CD4-positive, alpha-beta T cell treated with Interleukin-17A for 1 hour (primary cell): ENCODE results near the gene FH.

ENCODE experiments used
- DNase-seq: peaks from one replicate; pipeline ENCODE4 v3.0.0-alpha.2; 2020

FH gene

DNA sequence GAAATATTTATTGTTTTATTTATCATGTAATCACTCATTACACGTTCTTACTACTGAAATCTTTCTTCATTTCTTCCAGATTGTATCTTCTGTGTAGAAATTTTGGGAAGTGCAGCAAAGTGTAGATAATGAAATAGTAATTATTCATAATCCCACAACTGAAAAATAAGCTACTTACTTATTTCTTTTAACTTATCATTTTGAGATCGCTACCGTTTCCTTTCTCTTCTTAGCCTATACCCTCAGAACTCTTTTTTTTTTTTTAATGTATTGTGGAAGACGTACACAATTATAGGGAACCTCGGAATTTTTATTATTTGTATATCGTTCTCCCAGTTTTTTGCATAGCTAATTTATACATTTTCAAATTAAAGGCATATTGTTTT, 518 bp upstream of the FH start:
- no peak for DNase-seq

DNA sequence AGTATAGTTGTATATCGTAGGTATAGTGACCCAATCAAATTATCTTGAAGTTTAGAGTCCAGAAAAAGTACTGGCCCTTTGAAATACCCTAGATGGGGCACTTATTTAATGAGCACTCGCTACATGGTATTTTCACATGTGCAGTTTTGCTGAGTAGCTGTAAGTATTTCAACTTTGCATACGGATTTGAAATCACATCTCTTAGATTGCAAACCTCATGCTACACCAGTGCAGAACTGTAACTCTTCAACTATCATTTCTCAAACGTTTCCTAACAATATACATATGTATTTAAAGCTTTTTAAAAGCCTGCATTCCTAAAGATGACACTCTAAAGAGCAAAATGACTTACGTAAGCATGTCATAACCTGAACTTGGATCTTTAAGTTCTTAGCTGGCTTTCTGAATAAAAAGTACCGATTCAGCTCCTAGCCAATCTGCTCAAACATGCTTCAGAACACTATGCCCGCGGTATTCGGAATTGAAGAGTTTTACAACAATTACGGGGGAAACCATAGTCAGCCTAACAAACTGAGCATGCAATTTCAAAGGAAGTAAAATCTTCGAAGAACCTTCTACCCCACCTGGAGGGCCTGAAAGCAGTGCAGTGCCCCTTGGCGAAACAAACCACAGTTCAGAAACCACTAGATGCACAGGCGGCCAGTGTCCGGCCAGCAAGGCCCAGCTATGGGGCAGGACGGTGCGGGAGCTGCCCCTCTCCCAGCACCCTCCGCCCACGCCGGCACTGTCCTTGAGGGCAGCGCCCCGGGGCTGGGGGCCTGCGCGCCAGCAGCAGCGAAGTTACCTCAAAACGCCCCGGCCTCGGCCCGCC, 863 bp downstream of the FH start:
- DNase-seq: peak; percentile 16

- no peak for DNase-seq
These were observed 6.2 kb downstream of the FH start for GRCh38 chr1:241513378-241513777.

GRCh38 chr1:241507189-241507863, 12.2 kb downstream of the FH start:
- DNase-seq: no peak

- DNase-seq: no peak
These were observed 16.1 kb downstream of the FH start for GRCh38 chr1:241503444-241503843.

DNA sequence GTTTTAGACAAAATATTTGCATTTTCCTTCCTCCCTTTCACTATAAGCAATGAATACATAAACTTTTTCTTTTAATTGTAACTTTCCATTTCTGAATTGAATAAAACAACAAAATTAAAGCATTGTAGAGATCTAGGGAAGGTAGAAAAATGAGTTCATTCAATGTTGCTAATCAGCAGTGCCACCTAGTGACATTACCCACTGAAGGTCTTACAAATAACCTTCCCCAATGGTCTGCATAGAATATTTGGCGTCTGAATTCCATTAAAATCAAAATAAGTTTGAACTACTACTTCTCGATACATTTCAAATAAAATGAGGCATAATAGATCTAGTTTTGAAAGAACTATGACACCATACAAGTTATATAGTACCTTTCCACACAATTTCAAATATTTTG, 19.6 kb downstream of the FH start:
- no peak for DNase-seq

- no peak for DNase-seq
These were observed 23.8 kb downstream of the FH start for GRCh38 chr1:241495741-241496140.

DNA sequence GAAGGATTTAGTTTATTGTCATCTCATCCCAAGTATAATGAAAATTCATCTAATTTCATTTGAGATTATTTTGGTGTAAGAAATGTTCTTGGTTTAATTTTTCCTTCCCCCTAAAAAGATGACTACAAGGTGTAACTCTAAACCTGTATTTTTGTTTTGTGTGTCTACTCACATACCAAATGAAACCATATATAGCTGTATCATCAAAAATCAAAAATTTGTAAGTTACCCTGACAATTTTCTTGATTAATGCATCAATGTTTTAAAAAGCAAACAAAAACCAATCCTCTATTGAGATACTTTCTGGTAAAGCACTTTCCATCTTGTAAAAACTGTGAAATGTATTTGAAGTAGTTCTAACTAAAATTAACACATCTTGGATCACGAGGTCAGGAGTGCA, 30.8 kb downstream of the FH start:
- DNase-seq: no peak

DNA sequence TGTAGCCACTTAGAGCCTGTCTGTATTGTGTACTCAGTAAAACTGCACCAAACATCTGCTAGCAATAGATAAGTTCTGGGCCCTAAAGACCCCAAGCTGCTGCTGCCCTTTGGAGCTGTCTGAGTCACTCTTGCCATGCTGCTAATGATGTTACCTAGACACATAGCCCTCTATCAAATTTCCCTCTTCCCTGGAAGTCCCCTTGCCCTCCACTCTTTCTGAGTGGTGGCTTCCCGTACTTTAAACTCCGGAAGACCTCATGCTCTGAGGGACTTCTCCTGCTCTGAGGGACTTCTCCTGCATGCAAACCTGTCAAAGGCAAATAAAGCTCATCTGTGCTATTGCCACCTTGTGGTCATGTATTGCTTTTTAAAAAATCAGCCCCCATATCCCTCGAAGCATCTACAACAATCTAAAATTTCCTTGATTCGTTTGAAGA, 34.0 kb downstream of the FH start:
- no peak for DNase-seq

DNA sequence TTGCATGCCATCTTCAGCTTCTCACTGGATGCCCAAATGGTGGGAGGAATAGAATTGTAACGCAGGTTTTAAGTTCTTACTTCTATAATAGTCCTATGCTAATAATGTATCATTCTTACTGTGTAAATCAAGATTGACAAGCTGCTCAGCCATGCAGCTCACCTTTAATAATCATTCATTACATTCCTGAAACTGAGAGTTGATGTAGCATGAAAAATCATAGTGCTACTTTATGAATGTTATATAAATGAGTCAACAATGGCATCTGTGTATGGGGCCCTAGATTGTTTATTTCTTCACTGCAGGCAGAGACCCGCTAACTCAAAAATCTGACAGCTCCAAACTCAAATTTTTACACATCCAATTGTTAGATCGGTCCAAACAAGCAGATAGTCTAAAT, 34.4 kb downstream of the FH start:
- DNase-seq: no peak

DNA sequence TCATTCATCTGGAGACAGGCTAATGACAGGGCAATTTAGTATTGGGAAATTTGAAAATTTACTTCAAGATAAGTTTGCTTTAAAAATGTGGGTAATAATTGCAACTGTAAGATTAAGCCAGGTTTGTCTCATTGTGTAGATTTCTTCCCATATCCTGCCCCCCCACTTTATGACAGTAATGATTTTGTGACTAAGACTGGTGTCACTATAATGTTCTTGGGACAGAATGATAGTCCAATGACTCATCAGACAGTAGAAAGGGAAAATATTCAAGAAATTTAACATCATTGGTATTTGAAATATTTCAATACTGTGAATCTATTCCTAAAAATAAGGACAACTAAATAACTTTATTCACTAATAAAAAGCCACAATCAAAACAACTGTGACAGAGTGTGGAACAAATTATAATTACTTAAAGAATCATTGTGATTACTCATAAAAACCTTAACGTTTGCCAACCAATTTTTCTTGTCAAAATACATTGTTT, 36.7 kb downstream of the FH start:
- no peak for DNase-seq

DNA sequence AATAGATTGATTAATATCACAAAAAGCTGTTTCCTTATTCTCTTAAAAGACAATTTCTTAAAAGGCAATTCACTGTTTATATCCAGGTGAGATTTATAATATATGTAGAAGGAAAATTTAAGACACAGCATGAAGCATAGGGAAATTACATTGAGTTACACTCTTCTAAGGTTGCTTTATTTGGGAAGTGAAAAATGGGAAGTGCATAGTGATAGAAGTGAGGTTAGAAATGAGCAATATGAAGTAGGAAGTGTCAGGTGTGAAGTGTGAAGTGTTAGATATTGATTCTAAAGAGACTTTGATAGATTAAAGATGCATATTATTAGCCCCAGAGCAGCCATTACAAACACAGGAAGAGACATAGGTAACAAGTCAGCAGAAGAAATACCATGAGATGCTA, 40.3 kb downstream of the FH start:
- no peak for DNase-seq

DNA sequence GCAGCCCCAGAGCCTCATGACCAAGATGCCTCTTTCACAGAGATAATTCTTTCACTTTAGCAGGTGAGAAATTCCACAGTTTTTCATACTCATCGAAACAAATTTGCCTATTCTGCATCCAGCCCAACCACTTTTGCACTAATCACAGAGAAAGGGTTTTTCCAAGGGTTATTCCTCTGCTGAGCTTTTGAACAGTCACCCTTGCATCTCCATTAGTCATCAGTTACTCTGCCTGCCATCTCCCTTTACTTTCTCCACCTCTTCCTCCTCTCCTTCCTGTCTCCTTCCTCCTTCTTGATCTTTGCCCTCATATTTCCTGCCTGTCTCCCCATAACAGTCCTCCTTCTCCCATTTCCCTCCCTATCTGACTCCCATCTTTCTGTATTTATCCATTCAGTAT, 43.9 kb downstream of the FH start:
- no peak for DNase-seq

- no peak for DNase-seq
These were observed 46.5 kb downstream of the FH start for GRCh38 chr1:241473026-241473425.

- DNase-seq: no peak
These were observed 48.5 kb downstream of the FH start for GRCh38 chr1:241470908-241471590.

DNA sequence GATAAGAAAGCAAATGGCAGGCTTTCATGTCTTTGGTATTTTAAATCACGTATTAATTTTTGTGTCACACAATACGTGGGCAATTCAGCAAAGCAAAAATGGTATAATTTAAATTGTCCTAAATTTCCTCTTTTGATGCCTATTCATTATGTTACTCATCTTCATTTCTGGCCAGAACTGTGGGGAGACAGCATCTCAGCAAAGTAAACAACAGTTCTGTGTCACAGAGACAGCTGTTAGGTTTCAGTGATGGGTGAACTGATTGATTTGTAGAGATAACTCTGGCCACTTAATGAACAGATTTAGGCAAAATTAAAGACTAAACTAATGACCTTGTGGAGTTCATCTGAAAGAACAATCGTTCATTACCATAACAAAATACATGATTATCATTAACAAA, 49.2 kb downstream of the FH start:
- DNase-seq: no peak

DNA sequence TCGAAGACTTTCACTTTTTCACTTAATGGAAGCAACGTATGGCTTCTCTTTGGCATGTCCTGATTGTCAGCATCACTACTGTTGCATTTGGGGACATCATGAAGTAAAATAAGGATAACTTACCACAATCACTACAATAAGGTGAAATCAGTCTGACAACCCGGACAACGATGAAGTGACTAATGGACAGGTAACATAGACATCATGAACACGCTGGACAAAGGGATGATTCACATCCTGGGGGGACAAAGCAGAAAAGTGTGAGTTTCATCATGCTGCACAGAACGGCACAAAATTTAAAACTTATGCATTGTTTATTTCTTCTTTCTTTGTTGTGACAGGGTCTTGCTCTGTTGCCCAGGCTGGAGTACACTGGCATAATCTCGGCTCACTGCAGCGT, 53.9 kb downstream of the FH start:
- DNase-seq: no peak

GRCh38 chr1:241464985-241465384, 54.6 kb downstream of the FH start:
- no peak for DNase-seq

GRCh38 chr1:241462391-241462790, 57.2 kb downstream of the FH start:
- DNase-seq: no peak

DNA sequence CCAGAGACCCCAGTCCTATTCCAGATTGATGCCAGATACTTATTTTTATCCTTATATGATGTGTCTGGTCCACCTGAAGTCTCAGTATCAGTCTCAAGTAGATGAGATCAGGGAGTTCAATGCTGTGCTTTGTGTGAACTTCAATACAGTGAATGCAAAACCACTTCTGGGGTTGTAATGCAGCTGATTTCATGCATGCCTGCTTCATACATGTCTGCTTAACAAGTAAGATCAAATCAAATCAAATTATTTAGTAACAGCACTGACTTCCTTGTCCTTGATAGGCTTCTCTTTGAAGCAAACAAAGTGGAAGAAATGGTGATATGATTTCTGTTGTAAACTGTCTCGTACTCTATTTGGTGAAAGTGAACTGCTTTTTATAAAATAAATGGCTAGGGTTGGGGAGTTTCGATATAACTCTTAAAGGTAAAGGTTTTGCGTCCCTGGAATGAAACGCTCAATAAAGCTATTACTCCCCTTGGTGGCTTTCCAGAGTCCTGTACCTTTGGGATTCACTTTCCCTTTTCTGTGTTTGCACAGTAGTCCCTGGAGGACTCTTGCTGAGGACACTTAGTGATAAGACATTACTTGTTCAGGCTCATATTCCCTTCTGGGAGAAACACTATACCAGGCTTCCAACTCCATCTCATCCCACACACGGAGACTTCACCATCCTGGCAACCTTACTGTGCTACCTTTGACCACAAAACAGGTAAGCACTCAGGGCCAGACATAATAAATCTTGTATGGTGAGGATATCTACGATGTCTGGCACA, 59.3 kb downstream of the FH start:
- DNase-seq: no peak

DNA sequence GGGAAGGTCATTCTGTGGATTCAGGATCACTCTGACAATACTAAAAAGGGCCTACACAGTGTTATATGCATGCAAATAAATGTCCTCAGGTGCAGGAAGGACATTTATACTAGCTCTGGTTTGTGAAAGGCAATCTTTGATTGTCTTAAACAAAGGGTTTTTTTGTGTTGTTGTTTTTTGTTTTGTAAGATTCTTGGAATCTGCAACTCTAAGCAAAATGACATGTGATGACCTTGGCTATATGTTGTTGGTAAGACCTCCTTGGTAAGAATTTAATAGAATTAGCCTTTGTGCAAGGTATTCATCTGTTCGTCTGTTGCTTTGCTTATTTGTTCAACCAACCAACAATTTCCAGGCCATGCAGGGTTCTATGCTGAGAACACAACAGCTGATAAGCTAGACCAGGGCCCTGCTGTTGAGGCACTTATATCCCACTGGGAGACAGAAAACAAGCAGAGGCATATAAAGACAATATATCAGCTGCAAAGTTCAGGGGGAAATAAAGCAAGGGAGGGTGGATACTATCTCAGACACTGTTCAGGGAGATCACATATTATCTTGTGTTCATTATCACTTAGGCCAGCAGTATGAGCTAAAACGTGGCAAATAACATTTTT, 60.3 kb downstream of the FH start:
- DNase-seq: no peak

- DNase-seq: no peak
These were observed 62.1 kb downstream of the FH start for GRCh38 chr1:241457421-241457820.

DNA sequence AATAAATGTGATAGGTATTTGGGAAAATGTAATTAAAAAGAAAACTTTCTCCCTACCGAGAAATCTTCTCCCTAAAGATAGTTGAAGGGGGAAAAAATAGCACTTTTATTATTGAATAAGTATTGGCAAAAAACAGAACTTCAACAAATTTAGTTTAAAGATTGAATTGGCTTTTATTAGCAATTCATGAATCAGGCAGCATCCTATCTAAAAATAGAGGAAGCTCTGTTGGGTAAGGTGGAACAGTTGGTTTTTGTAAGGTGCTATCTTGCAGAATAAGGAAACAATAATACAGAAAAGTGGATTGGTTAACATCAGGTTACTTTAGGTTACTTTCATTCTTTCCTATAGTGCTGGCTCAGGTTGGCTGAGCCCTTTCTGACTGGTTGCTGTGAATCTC, 62.8 kb downstream of the FH start:
- no peak for DNase-seq
